A204.1 (cell line): ENCODE measurements around the gene TBX2.

Source experiments
- FAIRE-seq: peaks from 2 replicates; lab custom pipeline; 2012; peaks lifted over from hg19 to GRCh38; lab: Jason Lieb, UNC

TBX2 gene

GRCh38 chr17:61402073-61402541 lies 2.5 kb downstream of the TBX2 start:
- FAIRE-seq = no peak

GRCh38 chr17:61402978-61403800 lies 3.5 kb downstream of the TBX2 start:
- no peak for FAIRE-seq

- FAIRE-seq = no peak
These were observed 4.4 kb downstream of the TBX2 start for GRCh38 chr17:61403801-61404662.

GRCh38 chr17:61404663-61404912 lies 4.9 kb downstream of the TBX2 start:
- no peak for FAIRE-seq

GRCh38 chr17:61404913-61405685 lies 5.5 kb downstream of the TBX2 start:
- FAIRE-seq = no peak

GRCh38 chr17:61405686-61406536 lies 6.3 kb downstream of the TBX2 start:
- FAIRE-seq = no peak

GRCh38 chr17:61406537-61406845 lies 6.8 kb downstream of the TBX2 start:
- no peak for FAIRE-seq

- no peak for FAIRE-seq
These were observed 7.6 kb downstream of the TBX2 start for GRCh38 chr17:61406971-61407911.

GRCh38 chr17:61408151-61409041 lies 8.8 kb downstream of the TBX2 start:
- FAIRE-seq = no peak

GRCh38 chr17:61409301-61410112 lies 9.9 kb downstream of the TBX2 start:
- peak; percentile 34 for FAIRE-seq

GRCh38 chr17:61410141-61411010 lies 10.7 kb downstream of the TBX2 start:
- FAIRE-seq = peak; percentile 89

- no peak for FAIRE-seq
These were observed 11.3 kb downstream of the TBX2 start for GRCh38 chr17:61411011-61411260.

- FAIRE-seq = no peak
These were observed 11.9 kb downstream of the TBX2 start for GRCh38 chr17:61411261-61412142.

GRCh38 chr17:61412143-61412859 lies 12.7 kb downstream of the TBX2 start:
- FAIRE-seq = no peak

GRCh38 chr17:61412860-61413660 lies 13.4 kb downstream of the TBX2 start:
- no peak for FAIRE-seq
